Loucy (cell line): ENCODE data around the gene WWOX.

ENCODE experiments used
- H2AFZ ChIP-seq: fragments of 200-600 bp; sonication (generic); 2 replicates; pipeline ENCODE4 v1.6.0; 2016; ENCODE audit warnings: antibody characterized with exemption, mild to moderate bottlenecking, low read length, moderate library complexity
- H3F3A ChIP-seq: fragments of 200-600 bp; 2 replicates; pipeline ENCODE4 v1.6.0; 2016; ENCODE audit warnings: antibody characterized with exemption, low read depth, mild to moderate bottlenecking
- H3K27me3 ChIP-seq: fragments of 200-600 bp; sonication (generic); 2 replicates; pipeline ENCODE4 v1.6.1; 2014; ENCODE audit warnings: low read length, mild to moderate bottlenecking; ENCODE audit not compliant: insufficient read depth, poor library complexity, severe bottlenecking
- H3K36me3 ChIP-seq: fragments of 200-600 bp; sonication (generic); 2 replicates; pipeline ENCODE4 v1.6.1; 2016; ENCODE audit warnings: low read length; ENCODE audit not compliant: insufficient read depth
- H3K4me1 ChIP-seq: fragments of 200-600 bp; sonication (generic); 2 replicates; pipeline ENCODE4 v1.5.1; 2014; ENCODE audit warnings: low read length, mild to moderate bottlenecking; ENCODE audit not compliant: insufficient read depth, poor library complexity, severe bottlenecking
- H3K4me2 ChIP-seq: fragments of 200-600 bp; sonication (generic); 2 replicates; pipeline ENCODE4 v1.6.0; 2014; ENCODE audit warnings: antibody characterized with exemption, low read length, low read depth, mild to moderate bottlenecking; ENCODE audit not compliant: poor library complexity, severe bottlenecking
- H3K4me3 ChIP-seq: fragments of 200-600 bp; sonication (generic); 2 replicates; pipeline ENCODE4 v1.5.1; 2014; ENCODE audit warnings: low read length, mild to moderate bottlenecking, mixed read lengths; ENCODE audit not compliant: poor library complexity, severe bottlenecking
- H3K79me2 ChIP-seq: fragments of 200-600 bp; sonication (generic); 2 replicates; pipeline ENCODE4 v1.6.1; 2014; ENCODE audit warnings: low read length; ENCODE audit not compliant: insufficient read depth
- H3K9ac ChIP-seq: fragments of 200-600 bp; sonication (generic); 2 replicates; pipeline ENCODE4 v1.6.0; 2014; ENCODE audit warnings: mild to moderate bottlenecking, low read depth, low read length, moderate library complexity; ENCODE audit not compliant: poor library complexity, severe bottlenecking
- H3K9me2 ChIP-seq: fragments of 200-600 bp; sonication (generic); replicated peaks from 2 replicates; pipeline ENCODE4 v1.6.1; 2016; ENCODE audit warnings: low read depth, low read length, mixed read lengths
- H3K9me3 ChIP-seq: fragments of 200-600 bp; sonication (generic); 2 replicates; pipeline ENCODE4 v1.6.1; 2014; ENCODE audit warnings: mild to moderate bottlenecking, antibody characterized with exemption, low read length, low read depth; ENCODE audit not compliant: insufficient read depth
- H4K20me1 ChIP-seq: fragments of 200-600 bp; sonication (generic); 2 replicates; pipeline ENCODE4 v1.6.0; 2014; ENCODE audit warnings: antibody characterized with exemption, low read length, mild to moderate bottlenecking; ENCODE audit not compliant: insufficient read depth, poor library complexity, severe bottlenecking
- CTCF ChIP-seq: fragments of 200-600 bp; sonication (generic); conservative IDR thresholded peaks from 2 replicates; pipeline ENCODE4 v1.5.1; 2014; ENCODE audit warnings: mild to moderate bottlenecking, antibody characterized with exemption, low read length
- EZH2phosphoT487 ChIP-seq: fragments of 200-600 bp; IDR thresholded peaks from 2 replicates; pipeline ENCODE4 v1.6.1; 2018; ENCODE audit warnings: antibody characterized with exemption, mild to moderate bottlenecking, moderate library complexity, borderline replicate concordance

Gene WWOX

GRCh38 chr16:79074541-79074940 is 975.1 kb downstream of the WWOX start:
- H4K20me1 ChIP-seq = no peaks in the 10 kb centered on the region
- H3F3A ChIP-seq = no peaks in the 10 kb centered on the region
- H3K36me3 ChIP-seq = no peaks in the 10 kb centered on the region
- peaks cover 43% of the 10 kb centered on the region for H3K4me1 ChIP-seq
- H3K79me2 ChIP-seq = no peaks in the 10 kb centered on the region
- no peak overlapping the region for H3K4me2 ChIP-seq
- no peak overlapping the region for H2AFZ ChIP-seq
- no peak overlapping the region for H3K9ac ChIP-seq
- H3K9me3 ChIP-seq = no peaks in the 10 kb centered on the region
- no peaks in the 10 kb centered on the region for H3K27me3 ChIP-seq
- TF ChIP-seq CTCF (no peak), EZH2phosphoT487 (no peak)
- no peak overlapping the region for H3K4me3 ChIP-seq
- no peaks in the 10 kb centered on the region for H3K9me2 ChIP-seq

GRCh38 chr16:79074951-79075350 is 975.5 kb downstream of the WWOX start:
- H3K36me3 ChIP-seq = no peaks in the 10 kb centered on the region
- no peak overlapping the region for H3K4me3 ChIP-seq
- H4K20me1 ChIP-seq = no peaks in the 10 kb centered on the region
- no peaks in the 10 kb centered on the region for H3F3A ChIP-seq
- TF ChIP-seq EZH2phosphoT487 (no peak), CTCF (no peak)
- no peaks in the 10 kb centered on the region for H3K9me3 ChIP-seq
- no peak overlapping the region for H3K4me2 ChIP-seq
- no peaks in the 10 kb centered on the region for H3K9me2 ChIP-seq
- no peaks in the 10 kb centered on the region for H3K79me2 ChIP-seq
- H2AFZ ChIP-seq = no peak overlapping the region
- no peak overlapping the region for H3K9ac ChIP-seq
- peaks cover 40% of the 10 kb centered on the region for H3K4me1 ChIP-seq
- no peaks in the 10 kb centered on the region for H3K27me3 ChIP-seq

GRCh38 chr16:79076047-79076767 is 976.8 kb downstream of the WWOX start:
- TF ChIP-seq EZH2phosphoT487 (no peak), CTCF (no peak)
- Histone ChIP-seq H3K9ac (no peak overlapping the region), H2AFZ (no peak overlapping the region), H3K4me1 (peaks cover 30% of the 10 kb centered on the region), H3K9me3 (no peaks in the 10 kb centered on the region), H3K36me3 (no peaks in the 10 kb centered on the region), H3F3A (no peaks in the 10 kb centered on the region), H3K79me2 (no peaks in the 10 kb centered on the region), H3K27me3 (no peaks in the 10 kb centered on the region), H3K4me3 (no peak overlapping the region), H4K20me1 (no peaks in the 10 kb centered on the region), H3K4me2 (no peak overlapping the region), H3K9me2 (no peaks in the 10 kb centered on the region)
